Measurements from ENCODE around the gene SEMA7A.

DNA sequence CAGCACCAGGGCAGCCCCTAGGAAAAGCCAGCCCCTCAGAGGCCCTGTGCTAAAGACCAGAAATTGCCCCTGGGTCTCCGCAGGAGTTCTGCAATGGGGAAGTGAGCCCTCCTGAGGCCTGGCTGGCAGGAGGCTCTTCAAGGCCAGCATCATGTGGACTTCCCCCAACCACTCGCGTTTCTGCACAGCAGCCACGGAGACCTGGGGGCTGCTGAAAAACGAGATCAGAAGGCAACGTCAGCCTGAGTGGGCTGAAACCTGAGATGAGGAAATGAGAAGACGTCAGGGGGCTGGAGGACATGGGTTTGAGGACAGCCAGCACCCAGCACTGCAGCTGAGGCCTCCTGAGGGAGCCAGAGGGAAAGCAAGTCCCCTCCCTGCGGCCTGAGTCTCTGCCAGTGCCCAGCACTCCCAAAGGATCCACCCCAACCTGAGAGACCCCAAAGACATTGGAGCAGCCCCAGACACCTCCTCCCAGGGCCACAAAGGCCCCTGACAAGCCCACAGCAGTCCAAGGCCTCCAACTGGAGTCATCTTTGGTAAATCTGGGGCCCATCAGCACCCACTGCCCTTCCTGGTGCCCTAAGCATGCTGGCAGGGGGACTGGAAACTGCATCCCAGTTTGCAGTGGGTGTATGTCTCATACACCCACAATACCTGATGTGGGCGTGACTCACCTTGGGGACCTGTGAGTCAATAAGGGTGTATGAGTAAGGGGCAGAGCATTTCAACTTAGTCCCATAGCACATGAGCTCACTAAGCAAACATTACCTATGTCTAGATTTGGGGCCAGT, 37.1 kb downstream of the SEMA7A start:
- no peak for TF ChIP-seq EP300 (IDR thresholded peaks at IDR 0.05; ENCODE audit: low read depth)
- TF ChIP-seq, protein P1, sequence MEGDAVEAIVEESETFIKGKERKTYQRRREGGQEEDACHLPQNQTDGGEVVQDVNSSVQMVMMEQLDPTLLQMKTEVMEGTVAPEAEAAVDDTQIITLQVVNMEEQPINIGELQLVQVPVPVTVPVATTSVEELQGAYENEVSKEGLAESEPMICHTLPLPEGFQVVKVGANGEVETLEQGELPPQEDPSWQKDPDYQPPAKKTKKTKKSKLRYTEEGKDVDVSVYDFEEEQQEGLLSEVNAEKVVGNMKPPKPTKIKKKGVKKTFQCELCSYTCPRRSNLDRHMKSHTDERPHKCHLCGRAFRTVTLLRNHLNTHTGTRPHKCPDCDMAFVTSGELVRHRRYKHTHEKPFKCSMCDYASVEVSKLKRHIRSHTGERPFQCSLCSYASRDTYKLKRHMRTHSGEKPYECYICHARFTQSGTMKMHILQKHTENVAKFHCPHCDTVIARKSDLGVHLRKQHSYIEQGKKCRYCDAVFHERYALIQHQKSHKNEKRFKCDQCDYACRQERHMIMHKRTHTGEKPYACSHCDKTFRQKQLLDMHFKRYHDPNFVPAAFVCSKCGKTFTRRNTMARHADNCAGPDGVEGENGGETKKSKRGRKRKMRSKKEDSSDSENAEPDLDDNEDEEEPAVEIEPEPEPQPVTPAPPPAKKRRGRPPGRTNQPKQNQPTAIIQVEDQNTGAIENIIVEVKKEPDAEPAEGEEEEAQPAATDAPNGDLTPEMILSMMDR (IDR thresholded peaks at IDR 0.05), result no peak

Data from transverse colon (tissue), 3 donors.